CD4-positive, CD25-positive, alpha-beta regulatory T cell (primary cell): Measurements from ENCODE around the gene CFAP77. TPM values are rescaled to one million over a fixed set of nuclear protein-coding genes. Genes with fewer than 3 reads are reported as not detected.

ENCODE experiments used
- ATAC-seq, 2 donors: fragments of 150-1000 bp; cut with Tn5 transposase; one replicate each; pipeline ENCODE4 v1.10.0; 2021; ENCODE audit warnings: low read depth in 2 of 2, moderate number of reproducible peaks in 2 of 2, moderate library complexity in 1 of 2
- DNase-seq, 3 donors: peaks; one replicate each; pipeline versions ENCODE4 v3.0.0 to v3.0.0-alpha.2; 2012 to 2022; ENCODE audit warnings: mixed read lengths in 1 of 3
- H3K27ac ChIP-seq: one replicate; pipeline ENCODE4 v1.7.0; 2013; ENCODE audit warnings: mild to moderate bottlenecking, low read length; ENCODE audit not compliant: insufficient read depth, poor library complexity, severe bottlenecking
- H3K27me3 ChIP-seq: one replicate; pipeline ENCODE4 v1.7.0; 2013; ENCODE audit warnings: low read length; ENCODE audit not compliant: control insufficient read depth, insufficient read depth
- H3K36me3 ChIP-seq: one replicate; pipeline ENCODE4 v1.7.0; 2013; ENCODE audit warnings: mild to moderate bottlenecking, low read length, moderate library complexity; ENCODE audit not compliant: control insufficient read depth, insufficient read depth
- H3K4me1 ChIP-seq: 2 replicates; pipeline ENCODE4 v1.7.0; 2013; ENCODE audit warnings: mild to moderate bottlenecking, low read length; ENCODE audit not compliant: insufficient read depth, control insufficient read depth, poor library complexity, severe bottlenecking
- H3K4me3 ChIP-seq: one replicate; pipeline ENCODE4 v1.7.0; 2013; ENCODE audit warnings: low read depth, mild to moderate bottlenecking, low read length, moderate library complexity
- H3K9me3 ChIP-seq, 2 experiments: 1 replicate in 1 of 2; 2 replicates in 1 of 2; pipeline ENCODE4 v1.7.0; 2013; ENCODE audit warnings: low read length in 2 of 2, mild to moderate bottlenecking in 1 of 2, moderate library complexity in 1 of 2; ENCODE audit not compliant: control insufficient read depth in 2 of 2
- H3K27ac Mint-ChIP-seq, 3 donors: one replicate each; pipeline ENCODE4 v1.8.0; 2020 to 2022; ENCODE audit warnings: mild to moderate bottlenecking in 3 of 3, mixed read lengths in 3 of 3, moderate library complexity in 2 of 3
- H3K27me3 Mint-ChIP-seq: one replicate; pipeline ENCODE4 v1.8.0; 2022; ENCODE audit warnings: mild to moderate bottlenecking, mixed read lengths
- H3K36me3 Mint-ChIP-seq: one replicate; pipeline ENCODE4 v1.8.0; 2020; ENCODE audit warnings: mixed read lengths
- H3K4me1 Mint-ChIP-seq, 4 donors: one replicate each; pipeline ENCODE4 v1.8.0; 2020 to 2022; ENCODE audit warnings: mixed read lengths in 4 of 4, mild to moderate bottlenecking in 1 of 4
- H3K4me3 Mint-ChIP-seq, 4 donors: one replicate each; pipeline ENCODE4 v1.8.0; 2020 to 2022; ENCODE audit warnings: mild to moderate bottlenecking in 4 of 4, mixed read lengths in 4 of 4, moderate library complexity in 3 of 4
- H3K9me3 Mint-ChIP-seq, 7 donors: one replicate each; pipeline ENCODE4 v1.8.0; 2020 to 2022; ENCODE audit warnings: mixed read lengths in 7 of 7, mild to moderate bottlenecking in 3 of 7, moderate library complexity in 2 of 7
- polyA plus RNA-seq, 4 donors: library from polyadenylated mRNA; unstranded; fragments of 300-500 nt; fragmentation: Illumina TruSeq; gene quantifications; one replicate each; pipeline ENCODE4 v1.2.3, GENCODE V29; 2021
- total RNA-seq: library from RNA; stranded (reverse); gene quantifications from one replicate; pipeline ENCODE4 v1.2.3, GENCODE V29; 2022

The CFAP77 gene
- total and polyA plus RNA-seq, 5 donors from 2014 or later: not detected

GRCh38 chr9:132494857-132495256 lies 84.8 kb downstream of the CFAP77 start:
- no peaks in the 10 kb centered on the region for H3K4me1 ChIP-seq
- DNase-seq (no peak), ATAC-seq (no peak)
- no peaks in the 10 kb centered on the region for H3K36me3 ChIP-seq
- no peak overlapping the region for H3K27ac Mint-ChIP-seq
- H3K27me3 ChIP-seq: no peaks in the 10 kb centered on the region
- H3K27ac ChIP-seq: no peak overlapping the region
- H3K4me3 ChIP-seq: no peak overlapping the region
- H3K36me3 Mint-ChIP-seq: no peaks in the 10 kb centered on the region
- peaks cover 31% of the 10 kb centered on the region for H3K27me3 Mint-ChIP-seq
- no peak overlapping the region for H3K4me3 Mint-ChIP-seq
- no peaks in the 10 kb centered on the region for H3K9me3 ChIP-seq
- no peaks in the 10 kb centered on the region for H3K4me1 Mint-ChIP-seq
- peaks cover 0 to 2% (median 0%) of the 10 kb centered on the region in 7 donors for H3K9me3 Mint-ChIP-seq

GRCh38 chr9:132497731-132498130 lies 87.7 kb downstream of the CFAP77 start:
- Histone ChIP-seq H3K4me1 (no peaks in the 10 kb centered on the region), H3K4me3 (no peak overlapping the region), H3K9me3 (no peaks in the 10 kb centered on the region), H3K36me3 (no peaks in the 10 kb centered on the region), H3K27ac (no peak overlapping the region), H3K27me3 (no peaks in the 10 kb centered on the region)
- H3K27ac Mint-ChIP-seq: no peak overlapping the region
- peaks cover 0 to under 1% (median 0%) of the 10 kb centered on the region in 7 donors for H3K9me3 Mint-ChIP-seq
- H3K4me1 Mint-ChIP-seq: no peaks in the 10 kb centered on the region
- H3K27me3 Mint-ChIP-seq: peaks cover 25% of the 10 kb centered on the region
- no peaks in the 10 kb centered on the region for H3K36me3 Mint-ChIP-seq
- ATAC-seq: no peak
- H3K4me3 Mint-ChIP-seq: no peak overlapping the region
- no peak for DNase-seq

- Histone ChIP-seq H3K27me3 (no peaks in the 10 kb centered on the region), H3K4me1 (no peaks in the 10 kb centered on the region)
Observed at GRCh38 chr9:132498531-132499210, 88.7 kb downstream of the CFAP77 start.

GRCh38 chr9:132499251-132499650 lies 89.2 kb downstream of the CFAP77 start:
- Mint-ChIP-seq H3K4me3 (no peak overlapping the region), H3K9me3 (no peaks in the 10 kb centered on the region), H3K36me3 (no peaks in the 10 kb centered on the region), H3K27me3 (peaks cover 22% of the 10 kb centered on the region), H3K27ac (no peak overlapping the region), H3K4me1 (no peaks in the 10 kb centered on the region)
- H3K9me3 ChIP-seq: no peaks in the 10 kb centered on the region
- no peaks in the 10 kb centered on the region for H3K27me3 ChIP-seq
- no peaks in the 10 kb centered on the region for H3K4me1 ChIP-seq
- no peak overlapping the region for H3K4me3 ChIP-seq
- no peak overlapping the region for H3K27ac ChIP-seq
- DNase-seq (no peak), ATAC-seq (no peak)
- no peaks in the 10 kb centered on the region for H3K36me3 ChIP-seq

More at GRCh38 chr9:132498531-132499210, 88.7 kb downstream of the CFAP77 start:
- Mint-ChIP-seq H3K27ac (no peak overlapping the region), H3K9me3 (no peaks in the 10 kb centered on the region), H3K27me3 (peaks cover 24% of the 10 kb centered on the region), H3K36me3 (no peaks in the 10 kb centered on the region), H3K4me3 (no peak overlapping the region), H3K4me1 (no peaks in the 10 kb centered on the region)
- no peak overlapping the region for H3K4me3 ChIP-seq
- no peaks in the 10 kb centered on the region for H3K9me3 ChIP-seq
- H3K36me3 ChIP-seq: no peaks in the 10 kb centered on the region
- DNase-seq (no peak), ATAC-seq (no peak)
- no peak overlapping the region for H3K27ac ChIP-seq

GRCh38 chr9:132500193-132500592 lies 90.2 kb downstream of the CFAP77 start:
- Histone ChIP-seq H3K4me3 (no peak overlapping the region), H3K27me3 (no peaks in the 10 kb centered on the region), H3K36me3 (no peaks in the 10 kb centered on the region), H3K4me1 (no peaks in the 10 kb centered on the region), H3K9me3 (no peaks in the 10 kb centered on the region), H3K27ac (no peak overlapping the region)
- H3K36me3 Mint-ChIP-seq: no peaks in the 10 kb centered on the region
- ATAC-seq (no peak), DNase-seq (no peak)
- no peak overlapping the region for H3K4me3 Mint-ChIP-seq
- peaks cover 16% of the 10 kb centered on the region for H3K27me3 Mint-ChIP-seq
- no peaks in the 10 kb centered on the region for H3K4me1 Mint-ChIP-seq
- H3K9me3 Mint-ChIP-seq: no peaks in the 10 kb centered on the region
- no peak overlapping the region for H3K27ac Mint-ChIP-seq

GRCh38 chr9:132502480-132502879 lies 92.5 kb downstream of the CFAP77 start:
- Histone ChIP-seq H3K27ac (no peak overlapping the region), H3K9me3 (no peaks in the 10 kb centered on the region), H3K27me3 (peaks cover 3% of the 10 kb centered on the region), H3K4me1 (no peaks in the 10 kb centered on the region), H3K4me3 (no peak overlapping the region), H3K36me3 (no peaks in the 10 kb centered on the region)
- Mint-ChIP-seq H3K36me3 (no peaks in the 10 kb centered on the region), H3K27me3 (peaks cover 16% of the 10 kb centered on the region), H3K4me1 (peaks cover 0 to 3% (median 1%) of the 10 kb centered on the region in 4 donors), H3K9me3 (no peaks in the 10 kb centered on the region), H3K27ac (no peak overlapping the region), H3K4me3 (no peak overlapping the region)
- DNase-seq (no peak), ATAC-seq (no peak)

GRCh38 chr9:132503116-132503515 lies 93.1 kb downstream of the CFAP77 start:
- Mint-ChIP-seq H3K27ac (no peak overlapping the region), H3K4me3 (no peak overlapping the region)

GRCh38 chr9:132504488-132504887 lies 94.5 kb downstream of the CFAP77 start:
- Histone ChIP-seq H3K27me3 (peaks cover 3% of the 10 kb centered on the region), H3K27ac (no peak overlapping the region), H3K9me3 (no peaks in the 10 kb centered on the region), H3K36me3 (no peaks in the 10 kb centered on the region), H3K4me1 (no peaks in the 10 kb centered on the region), H3K4me3 (no peak overlapping the region)
- H3K4me3 Mint-ChIP-seq: no peak overlapping the region
- ATAC-seq (no peak), DNase-seq (no peak)
- peaks cover 16% of the 10 kb centered on the region for H3K27me3 Mint-ChIP-seq
- H3K36me3 Mint-ChIP-seq: no peaks in the 10 kb centered on the region
- no peaks in the 10 kb centered on the region for H3K9me3 Mint-ChIP-seq
- peaks cover 0 to 10% (median 3%) of the 10 kb centered on the region in 4 donors for H3K4me1 Mint-ChIP-seq
- H3K27ac Mint-ChIP-seq: no peak overlapping the region

More at GRCh38 chr9:132503116-132503515, 93.1 kb downstream of the CFAP77 start:
- no peak overlapping the region for H3K27ac ChIP-seq
- peaks cover 0 to 9% (median 3%) of the 10 kb centered on the region in 4 donors for H3K4me1 Mint-ChIP-seq
- H3K9me3 ChIP-seq: no peaks in the 10 kb centered on the region
- ATAC-seq (no peak), DNase-seq (no peak)
- peaks cover 3% of the 10 kb centered on the region for H3K27me3 ChIP-seq
- no peaks in the 10 kb centered on the region for H3K36me3 Mint-ChIP-seq
- peaks cover 16% of the 10 kb centered on the region for H3K27me3 Mint-ChIP-seq
- H3K36me3 ChIP-seq: no peaks in the 10 kb centered on the region
- H3K9me3 Mint-ChIP-seq: no peaks in the 10 kb centered on the region
- no peaks in the 10 kb centered on the region for H3K4me1 ChIP-seq
- no peak overlapping the region for H3K4me3 ChIP-seq
